ENCODE results near the gene GOLIM4.

- TF ChIP-seq CTCF (IDR thresholded peaks at IDR 0.05) (no peak), POLR2A (IDR thresholded peaks at IDR 0.05) (no peak)
These were observed 33.0 kb downstream of the GOLIM4 start for GRCh38 chr3:168062679-168063078.

All from esophagus squamous epithelium (tissue), 4 donors.